ENCODE measurements around the gene PXDN.

GRCh38 chr2:1605102-1606045 is 138.9 kb downstream of the PXDN start:
- TF ChIP-seq CREB1 (CRISPR knock-in tag; IDR thresholded peaks at IDR 0.05), result no peak
- TF ChIP-seq ZNF263 (CRISPR knock-in tag; IDR thresholded peaks at IDR 0.05; ENCODE audit: low read depth), result no peak
- TF ChIP-seq USF2 (CRISPR knock-in tag; IDR thresholded peaks at IDR 0.05), result no peak
- no peak for TF ChIP-seq CTCF (IDR thresholded peaks at IDR 0.05)
- no peak for TF ChIP-seq TP53 (CRISPR knock-in tag; IDR thresholded peaks at IDR 0.05)
- TF ChIP-seq EMX1 (CRISPR knock-in tag; IDR thresholded peaks at IDR 0.05), result no peak
